GM12878 (cell line): Measurements from ENCODE around the gene CTNNA3. TPM values are rescaled to one million over a fixed set of nuclear protein-coding genes. Genes with fewer than 3 reads are reported as not detected.

Experiments
- ATAC-seq: fragments of 200-7000 bp; cut with Tn5 transposase; 3 replicates; pipeline ENCODE4 v1.9.1; 2020; ENCODE audit warnings: mild to moderate bottlenecking, moderate library complexity
- BruUV-seq: library from RNA; stranded (reverse); fragments of 400-500 nt; replicated peaks from 2 replicates; lab custom pipeline; 2021; lab: Mats Ljungman, UMichigan
- CTCF ChIA-PET: fragments of 300-600 bp; sonication (Branson Sonifier 250); formaldehyde crosslinking; extraction: SDS; loops from one replicate; lab custom pipeline; 2021; ENCODE audit warnings: inconsistent platforms; lab: Yijun Ruan, JAX
- POLR2A ChIA-PET: fragments of 350-600 bp; formaldehyde crosslinking; extraction: SDS; loops from one replicate; lab custom pipeline; 2021; ENCODE audit warnings: inconsistent platforms; lab: Charles Lee
- RAD21 ChIA-PET: fragments of 300-600 bp; sonication (Branson Sonifier 250); formaldehyde crosslinking; loops from one replicate; lab custom pipeline; 2023; ENCODE audit warnings: antibody characterized with exemption; ENCODE audit not compliant: unreplicated experiment; lab: Charles Lee
- SMC1A ChIA-PET: fragments of 300-600 bp; sonication (Branson Sonifier 250); formaldehyde crosslinking; loops from one replicate; lab custom pipeline; 2023; ENCODE audit not compliant: unreplicated experiment, uncharacterized antibody; lab: Charles Lee
- DNase-seq: peaks from one replicate; pipeline ENCODE4 v3.0.0-alpha.2; 2011; ENCODE audit warnings: low read depth, low spot score
- FAIRE-seq: peaks from 3 replicates; lab custom pipeline; 2011; peaks lifted over from hg19 to GRCh38; lab: Jason Lieb, UNC
- H2AFZ ChIP-seq: 2 replicates; pipeline ENCODE4 v1.6.0; 2011; ENCODE audit warnings: low read depth, low read length, control low read depth; ENCODE audit not compliant: control insufficient read depth
- H3K27ac ChIP-seq: 2 replicates; pipeline ENCODE4 v1.5.1; 2011; ENCODE audit warnings: control low read depth; ENCODE audit not compliant: control insufficient read depth, insufficient read depth
- H3K27me3 ChIP-seq, 2 experiments: replicated peaks in 1 of 2; 2 replicates each; pipeline versions ENCODE4 v1.6.0 to v1.6.1; 2011; ENCODE audit warnings: low read length in 1 of 2; ENCODE audit not compliant: control insufficient read depth in 2 of 2, insufficient read depth in 2 of 2
- H3K36me3 ChIP-seq, 2 experiments: 2 replicates each; pipeline ENCODE4 v1.5.1; 2011; ENCODE audit warnings: low read length in 1 of 2; ENCODE audit not compliant: control insufficient read depth in 2 of 2, insufficient read depth in 2 of 2
- H3K4me1 ChIP-seq: 2 replicates; pipeline ENCODE4 v1.6.1; 2011; ENCODE audit warnings: mild to moderate bottlenecking, low read length, moderate library complexity, mixed read lengths; ENCODE audit not compliant: control insufficient read depth, insufficient read depth
- H3K4me2 ChIP-seq: 2 replicates; pipeline ENCODE4 v1.6.0; 2011; ENCODE audit warnings: control low read depth; ENCODE audit not compliant: control insufficient read depth, insufficient read depth
- H3K4me3 ChIP-seq: fragments of 200-600 bp; sonication (generic); 2 replicates; pipeline ENCODE4 v1.5.1; 2016
- H3K79me2 ChIP-seq: 2 replicates; pipeline ENCODE4 v1.6.0; 2011; ENCODE audit warnings: low read length; ENCODE audit not compliant: control insufficient read depth, insufficient read depth
- H3K9ac ChIP-seq: 2 replicates; pipeline ENCODE4 v1.8.0; 2011; ENCODE audit warnings: low read length, control low read depth, mixed read lengths; ENCODE audit not compliant: control insufficient read depth, insufficient read depth
- H3K9me3 ChIP-seq: replicated peaks from 3 replicates; pipeline ENCODE4 v1.5.1; 2011; ENCODE audit warnings: mild to moderate bottlenecking, low read length; ENCODE audit not compliant: control insufficient read depth, insufficient read depth
- H4K20me1 ChIP-seq: 2 replicates; pipeline ENCODE4 v1.6.0; 2011; ENCODE audit not compliant: control insufficient read depth, insufficient read depth
- HDGF ChIP-seq: fragments of 450-650 bp; IDR thresholded peaks from 2 replicates; pipeline ENCODE4 v1.6.1; 2016; ENCODE audit warnings: antibody characterized with exemption
- NFIC ChIP-seq: IDR thresholded peaks from 2 replicates; pipeline ENCODE4 v1.6.1; 2012; ENCODE audit warnings: low read depth, mild to moderate bottlenecking, inconsistent platforms, low read length, moderate library complexity
- RAD51 ChIP-seq: fragments of 450-650 bp; IDR thresholded peaks from 2 replicates; pipeline ENCODE4 v1.6.1; 2016; ENCODE audit warnings: moderate library complexity, mild to moderate bottlenecking, inconsistent platforms
- RUNX3 ChIP-seq: IDR thresholded peaks from 2 replicates; pipeline ENCODE4 v1.6.1; 2012; ENCODE audit warnings: low read length, inconsistent platforms
- SIN3A ChIP-seq: IDR thresholded peaks from 2 replicates; pipeline ENCODE4 v1.6.1; 2012; ENCODE audit warnings: low read depth, low read length, improper control_type of control experiment
- SUZ12 ChIP-seq: fragments of 200-600 bp; sonication (generic); IDR thresholded peaks from one replicate; pipeline ENCODE4 v1.6.1; 2018; ENCODE audit warnings: antibody characterized with exemption, mild to moderate bottlenecking; ENCODE audit not compliant: unreplicated experiment
- TARDBP ChIP-seq: IDR thresholded peaks from 2 replicates; pipeline ENCODE4 v1.6.1; 2016; ENCODE audit warnings: borderline replicate concordance
- YBX1 ChIP-seq: fragments of 450-650 bp; IDR thresholded peaks from 2 replicates; pipeline ENCODE4 v1.6.1; 2016; ENCODE audit warnings: antibody characterized with exemption
- ZNF217 ChIP-seq: fragments of 450-650 bp; IDR thresholded peaks from 2 replicates; pipeline ENCODE4 v1.6.1; 2017; ENCODE audit warnings: antibody characterized with exemption, mild to moderate bottlenecking
- ZNF622 ChIP-seq: fragments of 450-650 bp; IDR thresholded peaks from 2 replicates; pipeline ENCODE4 v1.6.1; 2017; ENCODE audit warnings: mild to moderate bottlenecking, inconsistent platforms
- ZSCAN29 ChIP-seq: fragments of 450-650 bp; IDR thresholded peaks from 2 replicates; pipeline ENCODE4 v1.6.1; 2017; ENCODE audit warnings: mild to moderate bottlenecking, moderate library complexity
- WGBS: methylation state at CpG from one replicate; pipeline ENCODE4 v1.1.6; 2016; ENCODE audit warnings: low lambda C conversion rate; ENCODE audit not compliant: insufficient replicate concordance, insufficient coverage; ENCODE audit errors: missing lambda C conversion rate; 5-methylcytosine and 5-hydroxymethylcytosine counted together
- in situ Hi-C: fragments of 300-500 bp; cut with MboI; formaldehyde crosslinking; loops from 9 replicates; pipeline ENCODE4 v1.14.3; 2018; ENCODE audit warnings: mixed read lengths
- intact Hi-C: fragments of 100-400 bp; cut with micrococcal nuclease; formaldehyde crosslinking; loops from one replicate; pipeline ENCODE4 v1.14.2; 2022; ENCODE audit not compliant: unreplicated experiment
- polyA plus RNA-seq, 11 experiments: library from polyadenylated mRNA; depleted of rRNA in 4 of 11; unstranded in 6 of 11; stranded (reverse) in 5 of 11; fragments of >200 nt; fragmentation: Nextera tagmentation in 4 of 11; fragmentation: Illumina TruSeq in 1 of 11; extraction: Ambion mirVana in 4 of 11; extraction: Trizol in 1 of 11; gene quantifications; 1 replicate in 1 of 11; 2 replicates in 10 of 11; pipeline versions ENCODE4 v1.2.1 to v1.2.3, GENCODE V29; 2011 to 2016; ENCODE audit warnings: inconsistent platforms in 2 of 11, missing spikeins in 2 of 11, low read depth in 1 of 11
- total RNA-seq, 4 experiments: library from RNA; depleted of rRNA in 3 of 4; stranded (reverse); fragments of >200 nt in 3 of 4; fragmentation: Illumina TruSeq in 1 of 4; extraction: Trizol in 1 of 4; gene quantifications; 2 replicates each; pipeline versions ENCODE4 v1.2.1 to v1.2.3, GENCODE V29; 2013 to 2021
- TF ChIP-seq, protein P1 (sequence below): fragments of 450-650 bp; IDR thresholded peaks from 2 replicates; pipeline ENCODE4 v1.6.1; 2016; ENCODE audit warnings: mild to moderate bottlenecking
- TF ChIP-seq, protein P2 (sequence below): IDR thresholded peaks from 2 replicates; pipeline ENCODE4 v1.6.1; 2011; ENCODE audit warnings: mild to moderate bottlenecking, low read depth, low read length, moderate library complexity; ENCODE audit not compliant: insufficient replicate concordance
- TF ChIP-seq, protein P3 (sequence below): fragments of 450-650 bp; IDR thresholded peaks from 2 replicates; pipeline ENCODE4 v1.6.1; 2017; ENCODE audit warnings: mild to moderate bottlenecking

The CTNNA3 gene
- total and polyA plus RNA-seq, 10 of the 15 experiments (the other 5 are each of a cell fraction or from before 2014, with no cell fraction given) = under 0.01 to 4.5 (median 0.22) TPM; not detected in 2

DNA sequence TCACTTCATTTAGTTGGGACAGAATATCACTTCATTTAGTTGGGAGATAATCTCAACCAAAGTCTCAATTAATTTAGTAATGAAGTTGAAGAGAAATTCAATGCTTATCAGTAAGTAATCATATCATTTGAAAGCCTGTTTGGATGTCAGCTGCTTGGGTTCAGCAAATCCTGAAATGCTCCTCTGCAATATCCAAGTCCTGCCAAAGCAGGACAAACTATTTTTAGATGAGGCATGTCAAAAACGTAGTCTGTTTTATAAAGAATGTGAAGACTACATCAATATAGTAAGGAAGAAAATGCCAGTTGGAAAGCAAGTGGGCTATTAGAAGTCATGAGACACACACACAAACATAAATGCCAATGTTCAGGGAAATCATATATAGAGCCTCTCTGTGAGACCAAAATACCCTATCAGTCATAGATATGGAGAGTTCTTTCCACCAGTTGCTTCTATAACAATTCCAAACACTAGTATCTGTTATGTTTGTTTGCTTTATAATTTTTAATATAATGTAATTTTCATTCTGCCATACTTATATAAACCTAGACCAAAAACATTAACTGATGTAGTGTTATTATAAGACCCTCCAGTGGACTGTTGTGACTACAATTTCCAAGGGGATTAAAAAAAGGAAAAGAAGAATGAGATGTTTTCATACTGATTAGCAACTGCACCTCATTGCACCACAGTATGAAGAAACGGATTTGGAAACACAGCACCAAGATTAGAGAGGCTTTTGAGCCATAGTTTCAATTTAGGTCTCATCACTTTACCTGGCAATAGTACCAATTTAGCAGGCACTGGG, 609.5 kb downstream of the CTNNA3 start:
- intact Hi-C loops = no loop called here
- BruUV-seq = no TSS peak
- SMC1A ChIA-PET = no interaction called here
- H3K36me3 ChIP-seq = no peaks in the 10 kb centered on the region
- H3K9ac ChIP-seq = no peak overlapping the region
- no peak for FAIRE-seq
- no peaks in the 10 kb centered on the region for H4K20me1 ChIP-seq
- RAD21 ChIA-PET = no interaction called here
- no peak for DNase-seq
- in situ Hi-C loops = no loop called here
- no peaks in the 10 kb centered on the region for H3K79me2 ChIP-seq
- no peaks in the 10 kb centered on the region for H3K9me3 ChIP-seq
- no peaks in the 10 kb centered on the region for H3K4me1 ChIP-seq
- H3K27me3 ChIP-seq = no peaks in the 10 kb centered on the region
- H2AFZ ChIP-seq = no peak overlapping the region
- no peak for ATAC-seq
- POLR2A ChIA-PET = no interaction called here
- H3K27ac ChIP-seq = no peak overlapping the region
- TF ChIP-seq RUNX3 = no peak
- TF ChIP-seq, protein P1, sequence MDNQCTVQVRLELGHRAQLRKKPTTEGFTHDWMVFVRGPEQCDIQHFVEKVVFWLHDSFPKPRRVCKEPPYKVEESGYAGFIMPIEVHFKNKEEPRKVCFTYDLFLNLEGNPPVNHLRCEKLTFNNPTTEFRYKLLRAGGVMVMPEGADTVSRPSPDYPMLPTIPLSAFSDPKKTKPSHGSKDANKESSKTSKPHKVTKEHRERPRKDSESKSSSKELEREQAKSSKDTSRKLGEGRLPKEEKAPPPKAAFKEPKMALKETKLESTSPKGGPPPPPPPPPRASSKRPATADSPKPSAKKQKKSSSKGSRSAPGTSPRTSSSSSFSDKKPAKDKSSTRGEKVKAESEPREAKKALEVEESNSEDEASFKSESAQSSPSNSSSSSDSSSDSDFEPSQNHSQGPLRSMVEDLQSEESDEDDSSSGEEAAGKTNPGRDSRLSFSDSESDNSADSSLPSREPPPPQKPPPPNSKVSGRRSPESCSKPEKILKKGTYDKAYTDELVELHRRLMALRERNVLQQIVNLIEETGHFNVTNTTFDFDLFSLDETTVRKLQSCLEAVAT = no peak
- TF ChIP-seq, all 136 proteins: peak for 0
- Histone ChIP-seq H3K4me2 (no peak overlapping the region), H3K4me3 (no peak overlapping the region)
- CTCF ChIA-PET = no interaction called here
- 2% methylated on average over 2 of the region's 2 CpGs for WGBS

DNA sequence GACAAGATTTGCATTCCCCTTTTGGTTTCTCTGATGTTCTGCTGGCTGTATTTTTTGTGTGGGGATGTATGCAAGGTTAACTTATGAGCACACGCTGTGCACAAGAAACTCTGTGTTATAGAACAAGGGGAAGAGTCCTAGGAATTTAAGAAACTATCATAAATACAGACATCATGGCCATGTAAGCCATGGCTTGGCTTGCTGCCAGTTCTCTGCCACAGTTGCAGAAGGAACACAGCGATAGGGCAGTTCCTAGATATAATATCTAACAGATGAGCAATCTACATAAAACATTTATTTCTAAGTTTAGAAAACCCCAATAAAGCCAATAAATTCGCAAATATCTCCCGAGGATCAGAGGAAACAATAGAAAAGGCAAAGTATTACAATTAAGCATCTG, 616.9 kb downstream of the CTNNA3 start:
- RAD21 ChIA-PET = no interaction called here
- H3K4me1 ChIP-seq = no peaks in the 10 kb centered on the region
- FAIRE-seq (no peak), ATAC-seq (no peak), DNase-seq (no peak)
- H4K20me1 ChIP-seq = no peaks in the 10 kb centered on the region
- H3K27ac ChIP-seq = no peak overlapping the region
- no peaks in the 10 kb centered on the region for H3K27me3 ChIP-seq
- H3K79me2 ChIP-seq = no peaks in the 10 kb centered on the region
- no peak overlapping the region for H2AFZ ChIP-seq
- POLR2A ChIA-PET = no interaction called here
- BruUV-seq = no TSS peak
- no peaks in the 10 kb centered on the region for H3K36me3 ChIP-seq
- no peak overlapping the region for H3K9ac ChIP-seq
- H3K4me3 ChIP-seq = no peak overlapping the region
- SMC1A ChIA-PET = no interaction called here
- H3K9me3 ChIP-seq = no peaks in the 10 kb centered on the region
- H3K4me2 ChIP-seq = no peak overlapping the region
- intact Hi-C loops = no loop called here
- CTCF ChIA-PET = interaction anchor here (0.7 kb wide), 1 partner anchor 1421 kb away, joined by 3 read pairs; no protein-coding TSS in a partner anchor
- WGBS = 0% methylated on average over 4 of the region's 4 CpGs
- in situ Hi-C loops = no loop called here
- TF ChIP-seq HDGF (no peak), YBX1 (no peak), ZNF622 (no peak), ZNF217 (no peak), RUNX3 (no peak), RAD51 (no peak), ZSCAN29 (no peak), SUZ12 (no peak), SIN3A (no peak), TARDBP (no peak), NFIC (no peak)
- TF ChIP-seq, protein P2, sequence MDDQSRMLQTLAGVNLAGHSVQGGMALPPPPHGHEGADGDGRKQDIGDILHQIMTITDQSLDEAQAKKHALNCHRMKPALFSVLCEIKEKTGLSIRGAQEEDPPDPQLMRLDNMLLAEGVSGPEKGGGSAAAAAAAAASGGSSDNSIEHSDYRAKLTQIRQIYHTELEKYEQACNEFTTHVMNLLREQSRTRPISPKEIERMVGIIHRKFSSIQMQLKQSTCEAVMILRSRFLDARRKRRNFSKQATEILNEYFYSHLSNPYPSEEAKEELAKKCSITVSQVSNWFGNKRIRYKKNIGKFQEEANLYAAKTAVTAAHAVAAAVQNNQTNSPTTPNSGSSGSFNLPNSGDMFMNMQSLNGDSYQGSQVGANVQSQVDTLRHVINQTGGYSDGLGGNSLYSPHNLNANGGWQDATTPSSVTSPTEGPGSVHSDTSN = no peak
- TF ChIP-seq, protein P3, sequence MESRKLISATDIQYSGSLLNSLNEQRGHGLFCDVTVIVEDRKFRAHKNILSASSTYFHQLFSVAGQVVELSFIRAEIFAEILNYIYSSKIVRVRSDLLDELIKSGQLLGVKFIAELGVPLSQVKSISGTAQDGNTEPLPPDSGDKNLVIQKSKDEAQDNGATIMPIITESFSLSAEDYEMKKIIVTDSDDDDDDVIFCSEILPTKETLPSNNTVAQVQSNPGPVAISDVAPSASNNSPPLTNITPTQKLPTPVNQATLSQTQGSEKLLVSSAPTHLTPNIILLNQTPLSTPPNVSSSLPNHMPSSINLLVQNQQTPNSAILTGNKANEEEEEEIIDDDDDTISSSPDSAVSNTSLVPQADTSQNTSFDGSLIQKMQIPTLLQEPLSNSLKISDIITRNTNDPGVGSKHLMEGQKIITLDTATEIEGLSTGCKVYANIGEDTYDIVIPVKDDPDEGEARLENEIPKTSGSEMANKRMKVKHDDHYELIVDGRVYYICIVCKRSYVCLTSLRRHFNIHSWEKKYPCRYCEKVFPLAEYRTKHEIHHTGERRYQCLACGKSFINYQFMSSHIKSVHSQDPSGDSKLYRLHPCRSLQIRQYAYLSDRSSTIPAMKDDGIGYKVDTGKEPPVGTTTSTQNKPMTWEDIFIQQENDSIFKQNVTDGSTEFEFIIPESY = no peak
